ENCODE measurements around the gene C1QTNF5.
A peak's percentile ranks its signal among the peaks of the same experiment; 100 is the strongest.

The C1QTNF5 gene

GRCh38 chr11:119338318-119338890 lies 2.3 kb downstream of the C1QTNF5 start:
- peak; percentile 54 for DNase-seq (ENCODE audit: low read depth)

GRCh38 chr11:119337581-119338317 lies 2.9 kb downstream of the C1QTNF5 start:
- DNase-seq (ENCODE audit: low read depth), result no peak

DNA sequence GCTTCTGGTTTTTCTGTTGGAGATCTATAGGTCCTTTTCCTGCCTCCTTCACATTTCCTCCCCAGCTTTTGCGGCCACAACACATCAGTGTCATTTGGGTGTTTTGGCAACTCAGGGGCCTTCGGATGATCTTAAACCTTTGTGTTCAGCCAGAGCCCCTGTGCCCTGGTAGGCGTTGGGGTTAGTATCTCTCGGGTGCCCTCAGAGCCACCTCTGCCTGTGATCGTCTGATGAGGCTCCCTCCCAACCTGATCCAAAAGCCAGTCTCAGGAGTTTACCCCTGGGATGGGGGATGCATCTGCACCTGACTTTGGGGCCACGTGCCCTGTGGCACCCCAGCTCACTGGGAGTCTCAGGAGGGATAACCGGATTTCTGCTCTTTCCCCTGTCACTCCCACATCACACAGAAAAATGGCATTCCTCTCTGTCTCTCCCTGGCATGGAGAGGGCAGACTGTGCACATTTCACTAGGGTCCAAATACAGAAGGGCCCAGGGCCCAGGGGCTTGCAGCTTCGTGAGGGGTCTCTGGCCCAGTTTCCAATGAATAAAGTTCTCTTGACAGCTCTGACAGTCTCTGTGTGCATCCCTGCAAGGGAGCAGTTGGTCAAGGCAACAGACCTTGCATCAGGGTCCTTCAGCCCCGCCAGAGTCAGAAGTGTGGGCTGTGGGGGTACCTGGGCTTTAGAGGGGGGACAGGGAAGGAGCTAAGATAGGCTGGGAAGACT lies 3.8 kb downstream of the C1QTNF5 start:
- DNase-seq (ENCODE audit: low read depth), result no peak

DNA sequence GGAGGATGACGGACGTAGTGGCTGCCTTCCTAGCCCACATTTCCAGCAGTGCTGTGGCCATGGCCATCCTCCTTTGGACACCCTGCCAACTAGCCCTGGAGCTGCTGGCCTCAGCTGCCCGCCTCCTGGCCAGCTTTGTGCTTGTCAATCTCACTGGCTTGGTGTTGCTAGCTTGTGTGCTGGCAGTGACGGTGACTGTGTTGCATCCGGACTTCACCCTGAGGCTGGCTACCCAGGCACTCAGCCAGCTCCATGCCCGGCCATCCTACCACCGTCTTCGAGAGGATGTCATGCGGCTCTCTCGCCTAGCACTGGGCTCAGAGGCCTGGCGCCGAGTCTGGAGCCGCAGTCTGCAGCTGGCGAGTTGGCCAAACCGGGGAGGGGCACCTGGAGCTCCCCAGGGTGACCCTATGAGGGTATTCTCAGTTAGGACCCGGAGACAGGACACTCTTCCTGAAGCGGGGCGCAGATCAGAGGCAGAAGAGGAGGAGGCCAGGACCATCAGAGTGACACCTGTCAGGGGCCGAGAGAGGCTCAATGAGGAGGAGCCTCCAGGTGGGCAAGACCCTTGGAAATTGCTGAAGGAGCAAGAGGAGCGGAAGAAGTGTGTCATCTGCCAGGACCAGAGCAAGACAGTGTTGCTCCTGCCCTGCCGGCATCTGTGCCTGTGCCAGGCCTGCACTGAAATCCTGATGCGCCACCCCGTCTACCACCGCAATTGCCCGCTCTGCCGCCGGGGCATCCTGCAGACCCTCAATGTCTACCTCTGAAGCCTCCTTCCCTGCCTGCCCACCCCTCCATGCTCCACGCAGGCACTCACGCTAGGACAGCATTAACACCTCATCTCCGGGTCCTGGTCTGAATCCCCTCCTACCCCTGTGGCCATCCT lies 4.8 kb downstream of the C1QTNF5 start:
- DNase-seq (ENCODE audit: low read depth), result no peak

- DNase-seq (ENCODE audit: low read depth), result no peak
Observed at GRCh38 chr11:119335091-119335654, 5.5 kb downstream of the C1QTNF5 start.

DNA sequence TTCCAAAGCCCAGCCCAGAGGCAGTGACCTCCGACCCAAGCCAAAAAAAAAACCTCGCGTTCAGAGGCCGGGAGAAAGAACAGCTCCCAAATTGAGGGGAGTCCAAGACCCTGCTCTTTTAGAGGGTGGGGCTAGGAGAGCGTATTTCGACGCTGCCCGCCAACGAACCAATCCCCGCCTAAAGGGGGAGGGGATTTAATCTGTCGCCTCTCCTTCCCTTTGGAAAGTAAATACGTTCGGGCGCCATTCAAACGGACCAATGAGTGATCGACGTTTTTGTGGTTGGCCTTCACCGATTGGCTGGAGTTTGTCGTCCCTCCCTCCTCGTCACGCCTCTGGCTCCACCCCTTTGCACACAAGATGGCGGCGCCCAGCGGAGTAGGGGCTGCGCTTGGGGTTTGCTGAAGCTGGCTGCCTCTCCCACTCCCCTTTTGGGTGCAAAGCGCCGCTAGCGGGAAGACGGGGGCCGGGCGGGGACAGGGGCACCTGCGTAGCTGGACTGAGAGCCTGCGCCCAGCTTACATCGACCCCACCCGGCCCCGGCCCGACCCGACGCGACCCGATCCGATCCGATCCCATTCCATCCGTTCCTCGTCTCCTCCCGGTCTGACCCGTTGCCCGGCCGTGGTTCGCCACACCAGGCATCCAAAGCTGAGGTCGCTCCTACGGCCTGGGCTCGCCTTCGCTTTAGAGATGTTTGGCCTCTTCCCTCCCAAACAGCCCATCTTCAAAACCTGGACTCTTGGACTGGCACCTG lies 6.3 kb downstream of the C1QTNF5 start, which contains the start of gene RNF26:
TSS of gene RNF26 (plus strand) at position 354 of the 757 bp plus-strand sequence. CDS start 596 bp downstream, outside the sequence.
- peak; percentile 96 for DNase-seq (ENCODE audit: low read depth)

GRCh38 chr11:119332111-119332765 lies 8.4 kb downstream of the C1QTNF5 start:
- DNase-seq (ENCODE audit: low read depth), result no peak

- DNase-seq (ENCODE audit: low read depth), result no peak
Observed at GRCh38 chr11:119330237-119330636, 10.4 kb downstream of the C1QTNF5 start.

- no peak for DNase-seq (ENCODE audit: low read depth)
Observed at GRCh38 chr11:119329320-119329719, 11.4 kb downstream of the C1QTNF5 start.

DNA sequence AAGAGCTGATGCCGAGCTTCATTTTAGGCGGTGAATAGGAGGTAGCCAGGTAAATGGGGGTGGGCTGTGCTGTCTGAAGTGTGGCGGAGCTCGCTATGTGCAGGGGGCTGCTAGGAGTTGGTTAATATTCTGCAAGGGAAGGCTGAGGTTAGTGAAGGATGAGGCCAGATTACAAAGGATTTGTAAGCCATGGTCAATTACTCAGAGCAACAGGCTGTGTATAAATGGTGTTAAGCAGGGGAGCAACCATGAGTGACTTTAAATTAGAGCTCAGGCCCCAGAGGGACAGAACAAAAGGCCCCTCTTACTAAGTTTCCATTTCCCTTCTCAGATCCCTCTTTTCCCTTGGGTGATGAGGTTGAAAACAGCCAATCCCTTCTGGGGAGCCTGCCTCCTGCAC lies 16.5 kb downstream of the C1QTNF5 start:
- no peak for DNase-seq (ENCODE audit: low read depth)

GRCh38 chr11:119323532-119324033 lies 17.1 kb downstream of the C1QTNF5 start:
- peak; percentile 35 for DNase-seq (ENCODE audit: low read depth)

DNA sequence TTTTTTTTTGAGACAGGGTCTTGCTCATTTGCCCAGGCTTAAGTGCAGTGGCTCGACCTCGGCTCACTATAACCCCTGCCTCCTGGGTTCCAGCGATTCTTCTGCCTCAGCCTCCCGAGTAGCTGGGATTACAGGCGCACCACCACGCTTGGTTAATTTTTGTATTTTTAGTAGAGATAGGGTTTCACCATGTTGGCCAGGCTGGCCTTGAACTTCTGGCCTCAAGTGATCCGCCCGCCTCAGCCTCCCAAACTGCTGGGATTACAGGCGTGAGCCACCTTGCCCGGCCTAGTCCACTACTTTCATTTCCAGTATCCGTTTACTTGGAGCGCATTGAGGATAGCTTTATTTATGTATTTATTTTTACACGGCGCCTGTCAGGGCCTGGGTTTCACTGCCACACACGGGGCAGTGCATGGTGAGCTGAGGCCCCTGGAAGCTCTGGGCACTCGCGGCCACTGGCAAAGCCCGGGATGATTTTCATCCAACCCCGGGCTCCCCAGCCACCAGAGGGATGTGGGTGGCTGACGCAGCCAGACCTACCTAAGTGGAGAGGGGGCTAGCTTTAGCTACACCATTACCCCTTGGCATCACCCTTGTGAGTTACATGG lies 17.7 kb downstream of the C1QTNF5 start:
- no peak for DNase-seq (ENCODE audit: low read depth)

GRCh38 chr11:119322360-119322739 lies 18.3 kb downstream of the C1QTNF5 start:
- peak; percentile 42 for DNase-seq (ENCODE audit: low read depth)

- DNase-seq (ENCODE audit: low read depth), result peak; percentile 32
Observed at GRCh38 chr11:119320776-119321524, 19.7 kb downstream of the C1QTNF5 start.

DNA sequence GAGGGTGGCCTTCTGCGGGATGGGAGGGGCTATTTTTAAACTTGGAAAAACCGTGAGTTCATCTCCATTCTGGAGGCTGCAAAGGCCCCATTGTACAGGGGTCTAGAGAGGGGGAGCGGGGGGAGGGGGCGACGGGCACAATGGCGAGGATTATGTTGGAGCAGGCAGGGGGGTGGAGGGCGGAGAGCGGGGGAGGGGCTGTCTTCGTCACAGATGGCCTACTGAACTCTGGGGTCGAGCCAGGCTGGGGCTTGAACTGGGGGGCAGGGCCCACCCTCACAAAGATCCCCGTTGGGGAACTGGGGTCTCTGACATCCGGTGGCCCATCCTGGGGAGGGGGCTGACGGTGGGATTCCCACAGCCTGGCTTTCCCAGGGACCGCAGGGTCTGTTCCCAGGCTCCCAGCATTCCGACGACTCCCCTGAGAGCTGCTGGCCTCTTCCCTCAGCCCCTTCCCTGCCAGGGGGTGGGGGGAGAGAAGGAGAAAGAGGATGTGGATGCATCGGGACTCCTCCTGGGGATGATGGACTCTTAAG lies 20.4 kb downstream of the C1QTNF5 start:
- no peak for DNase-seq (ENCODE audit: low read depth)

- DNase-seq (ENCODE audit: low read depth), result no peak
Observed at GRCh38 chr11:119319700-119320239, 20.9 kb downstream of the C1QTNF5 start.

GRCh38 chr11:119319136-119319699 lies 21.5 kb downstream of the C1QTNF5 start:
- DNase-seq (ENCODE audit: low read depth), result no peak

Data from fibroblast of gingiva (primary cell).